CD4-positive, alpha-beta T cell (primary cell): Measurements from ENCODE around the gene MLLT1. TPM values are rescaled to one million over a fixed set of nuclear protein-coding genes. Genes with fewer than 3 reads are reported as not detected.

Experiments used
- ATAC-seq: fragments of 200-7000 bp; cut with Tn5 transposase; one replicate; pipeline ENCODE4 v1.10.0; 2022; ENCODE audit warnings: mild to moderate bottlenecking; ENCODE audit not compliant: poor library complexity
- CTCF ChIA-PET: fragments of 350-600 bp; sonication (Branson Sonifier 250); formaldehyde crosslinking; loops from one replicate; lab custom pipeline; 2021; ENCODE audit warnings: antibody characterized with exemption, inconsistent platforms; lab: Charles Lee
- POLR2A ChIA-PET: fragments of 350-600 bp; sonication (Branson Sonifier 250); formaldehyde crosslinking; loops from one replicate; lab custom pipeline; 2021; ENCODE audit warnings: antibody characterized with exemption, inconsistent platforms; lab: Charles Lee
- DNase-seq, 14 experiments: peaks; one replicate each; pipeline ENCODE4 v3.0.0-alpha.2; 2013 to 2020; ENCODE audit warnings: mixed read lengths in 2 of 14
- H3K27ac ChIP-seq, 2 donors: one replicate each; pipeline versions ENCODE4 v1.5.1 to v1.7.0; 2013; ENCODE audit warnings: low read length in 2 of 2, low read depth in 1 of 2, mild to moderate bottlenecking in 1 of 2
- H3K27me3 ChIP-seq, 2 experiments: 1 replicate in 1 of 2; 2 replicates in 1 of 2; pipeline versions ENCODE4 v1.6.1 to v1.7.0; 2013; ENCODE audit warnings: low read length in 2 of 2, control low read depth in 1 of 2, mild to moderate bottlenecking in 1 of 2, moderate library complexity in 1 of 2; ENCODE audit not compliant: insufficient read depth in 2 of 2, control insufficient read depth in 1 of 2
- H3K36me3 ChIP-seq: one replicate; pipeline ENCODE4 v1.6.1; 2013; ENCODE audit warnings: low read length, control low read depth; ENCODE audit not compliant: insufficient read depth
- H3K4me1 ChIP-seq: one replicate; pipeline ENCODE4 v1.6.1; 2013; ENCODE audit warnings: low read length, control low read depth; ENCODE audit not compliant: insufficient read depth
- H3K4me3 ChIP-seq: one replicate; pipeline ENCODE4 v1.5.1; 2013; ENCODE audit warnings: mild to moderate bottlenecking, low read length, moderate library complexity
- H3K9me3 ChIP-seq, 2 experiments: 1 replicate in 1 of 2; 2 replicates in 1 of 2; pipeline versions ENCODE4 v1.6.1 to v1.7.0; 2013; ENCODE audit warnings: low read length in 2 of 2, mild to moderate bottlenecking in 2 of 2, control low read depth in 1 of 2, moderate library complexity in 1 of 2; ENCODE audit not compliant: control insufficient read depth in 1 of 2, insufficient read depth in 1 of 2
- H3K27ac Mint-ChIP-seq: one replicate; pipeline ENCODE4 v1.8.0; 2020; ENCODE audit warnings: mixed read lengths
- H3K27me3 Mint-ChIP-seq: one replicate; pipeline ENCODE4 v1.8.0; 2021; ENCODE audit warnings: mixed read lengths
- H3K36me3 Mint-ChIP-seq: one replicate; pipeline ENCODE4 v1.8.0; 2021; ENCODE audit warnings: low read depth, mixed read lengths
- H3K4me1 Mint-ChIP-seq: one replicate; pipeline ENCODE4 v1.8.0; 2021; ENCODE audit warnings: low read depth, mixed read lengths
- H3K4me3 Mint-ChIP-seq: one replicate; pipeline ENCODE4 v1.8.0; 2020; ENCODE audit warnings: mild to moderate bottlenecking, mixed read lengths
- H3K9me3 Mint-ChIP-seq: one replicate; pipeline ENCODE4 v1.8.0; 2020; ENCODE audit warnings: mixed read lengths
- intact Hi-C, 2 experiments: fragments of 100-400 bp; cut with DNase I in 1 of 2; cut with micrococcal nuclease in 1 of 2; formaldehyde crosslinking; loops; one replicate each; pipeline versions ENCODE4 v1.15.1 to v1.9.0; 2023 to 2025; cut with DNase I, micrococcal nuclease
- total RNA-seq, 174 experiments: library from RNA in 2 of 174; stranded (reverse) in 2 of 174; gene quantifications; one replicate each; pipeline ENCODE4 v1.2.3 and lab custom pipeline; 2021 to 2026
- TF ChIP-seq, protein P1 (sequence below): fragments of 200-600 bp; IDR thresholded peaks from one replicate; pipeline ENCODE4 v1.8.0; 2022; ENCODE audit warnings: antibody characterized with exemption, mild to moderate bottlenecking

The MLLT1 gene
- total RNA-seq, 2 experiments from 2014 or later: 18.3 to 22.1 TPM

DNA sequence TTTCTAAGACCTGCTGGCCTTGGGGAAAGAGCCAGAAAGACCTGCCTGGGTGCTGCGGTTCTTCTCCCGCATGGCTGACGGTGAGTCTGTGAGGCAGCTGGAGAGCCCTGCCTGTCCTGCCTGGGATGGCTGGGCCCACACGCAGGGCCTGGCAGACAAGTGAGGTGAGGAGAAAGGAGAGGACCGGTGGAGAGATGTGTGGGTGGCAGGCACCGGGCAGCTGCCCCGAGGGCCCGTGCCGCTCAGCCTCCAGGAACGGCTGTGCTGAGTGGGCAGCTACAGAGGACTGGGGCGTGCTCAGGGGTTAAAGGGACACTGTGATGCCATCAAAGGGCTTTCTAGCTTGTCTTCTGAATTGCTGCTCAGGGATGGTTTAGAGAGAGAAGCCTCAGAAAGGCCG is 53.8 kb downstream of the MLLT1 start:
- H3K36me3 ChIP-seq: peaks cover 64% of the 10 kb centered on the region
- ATAC-seq (no peak), DNase-seq (no peak)
- Mint-ChIP-seq H3K4me1 (peaks cover 7% of the 10 kb centered on the region), H3K36me3 (peaks cover 29% of the 10 kb centered on the region), H3K27ac (no peak overlapping the region), H3K4me3 (no peak overlapping the region), H3K9me3 (no peaks in the 10 kb centered on the region), H3K27me3 (no peaks in the 10 kb centered on the region)
- ChIA-PET CTCF (no interaction called here), POLR2A (no interaction called here)
- intact Hi-C loops: no loop called here
- TF ChIP-seq, protein P1, sequence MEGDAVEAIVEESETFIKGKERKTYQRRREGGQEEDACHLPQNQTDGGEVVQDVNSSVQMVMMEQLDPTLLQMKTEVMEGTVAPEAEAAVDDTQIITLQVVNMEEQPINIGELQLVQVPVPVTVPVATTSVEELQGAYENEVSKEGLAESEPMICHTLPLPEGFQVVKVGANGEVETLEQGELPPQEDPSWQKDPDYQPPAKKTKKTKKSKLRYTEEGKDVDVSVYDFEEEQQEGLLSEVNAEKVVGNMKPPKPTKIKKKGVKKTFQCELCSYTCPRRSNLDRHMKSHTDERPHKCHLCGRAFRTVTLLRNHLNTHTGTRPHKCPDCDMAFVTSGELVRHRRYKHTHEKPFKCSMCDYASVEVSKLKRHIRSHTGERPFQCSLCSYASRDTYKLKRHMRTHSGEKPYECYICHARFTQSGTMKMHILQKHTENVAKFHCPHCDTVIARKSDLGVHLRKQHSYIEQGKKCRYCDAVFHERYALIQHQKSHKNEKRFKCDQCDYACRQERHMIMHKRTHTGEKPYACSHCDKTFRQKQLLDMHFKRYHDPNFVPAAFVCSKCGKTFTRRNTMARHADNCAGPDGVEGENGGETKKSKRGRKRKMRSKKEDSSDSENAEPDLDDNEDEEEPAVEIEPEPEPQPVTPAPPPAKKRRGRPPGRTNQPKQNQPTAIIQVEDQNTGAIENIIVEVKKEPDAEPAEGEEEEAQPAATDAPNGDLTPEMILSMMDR: no peak
- H3K9me3 ChIP-seq: no peaks in the 10 kb centered on the region
- H3K4me3 ChIP-seq: no peak overlapping the region
- no peak overlapping the region for H3K27ac ChIP-seq
- H3K4me1 ChIP-seq: no peaks in the 10 kb centered on the region
- H3K27me3 ChIP-seq: no peaks in the 10 kb centered on the region

DNA sequence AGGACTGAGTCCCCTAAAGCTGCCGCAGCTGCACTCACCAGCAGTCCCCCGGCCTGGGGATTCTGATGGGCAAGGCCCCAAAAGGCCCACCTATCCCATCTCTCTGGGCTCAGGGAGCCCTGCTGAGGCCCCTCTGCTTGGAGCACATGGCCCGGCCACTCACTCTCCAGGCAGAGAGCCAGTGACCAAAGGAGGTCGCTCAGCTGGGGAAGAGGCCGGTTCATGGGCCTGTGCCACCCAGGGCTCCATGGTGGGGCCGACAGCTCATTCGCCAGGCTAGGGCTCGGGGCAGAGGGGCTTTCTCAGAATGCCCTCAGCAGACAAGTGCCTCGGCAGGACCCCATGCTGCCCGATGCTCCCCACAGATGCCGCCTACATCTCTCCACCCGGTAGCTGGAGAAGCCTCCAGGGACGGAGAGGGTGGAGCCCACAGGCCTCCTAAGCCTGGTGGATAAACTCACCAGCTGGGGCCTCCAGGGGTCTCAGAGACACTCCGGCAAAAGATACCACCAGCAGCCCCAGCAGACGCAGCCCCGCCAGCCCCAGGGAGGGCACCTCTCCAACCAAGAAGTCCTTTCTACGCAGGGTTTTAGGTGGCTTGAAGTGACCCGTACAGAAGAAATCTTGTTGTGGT is 54.4 kb downstream of the MLLT1 start:
- Mint-ChIP-seq H3K36me3 (peaks cover 24% of the 10 kb centered on the region), H3K9me3 (no peaks in the 10 kb centered on the region)

DNA sequence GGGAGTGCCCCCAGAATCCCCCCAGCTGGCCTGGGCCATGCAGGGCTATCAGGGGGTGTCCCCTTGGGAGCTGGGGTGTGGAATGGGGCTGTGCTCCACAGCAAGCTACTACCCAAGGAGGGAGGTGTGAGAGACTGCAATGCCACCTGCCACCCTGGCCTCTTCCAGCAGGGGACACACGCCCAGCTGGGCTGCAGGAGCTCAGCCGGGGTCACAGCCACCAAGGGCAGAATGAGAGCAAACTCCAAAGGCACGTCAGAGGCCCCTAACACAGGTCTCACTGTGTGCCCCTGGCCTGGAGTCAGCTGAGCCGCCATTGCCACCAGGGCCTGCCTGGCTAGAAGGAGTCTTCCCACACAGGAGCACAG is 55.5 kb downstream of the MLLT1 start:
- H3K4me1 ChIP-seq: no peaks in the 10 kb centered on the region
- DNase-seq: no peak
- H3K4me3 Mint-ChIP-seq: no peak overlapping the region
- peaks cover 60% of the 10 kb centered on the region for H3K36me3 ChIP-seq
- no peak for ATAC-seq
- intact Hi-C loops: no loop called here
- POLR2A ChIA-PET: no interaction called here
- no peak overlapping the region for H3K27ac ChIP-seq
- peaks cover 18% of the 10 kb centered on the region for H3K36me3 Mint-ChIP-seq
- H3K27me3 Mint-ChIP-seq: no peaks in the 10 kb centered on the region
- H3K27me3 ChIP-seq: no peaks in the 10 kb centered on the region
- H3K27ac Mint-ChIP-seq: no peak overlapping the region
- CTCF ChIA-PET: no interaction called here
- H3K9me3 Mint-ChIP-seq: no peaks in the 10 kb centered on the region
- no peak overlapping the region for H3K4me3 ChIP-seq
- peaks cover 1% of the 10 kb centered on the region for H3K4me1 Mint-ChIP-seq
- H3K9me3 ChIP-seq: no peaks in the 10 kb centered on the region
- TF ChIP-seq, protein P1: no peak

More for the DNA sequence above, 54.4 kb downstream of the MLLT1 start:
- Histone ChIP-seq H3K4me3 (no peak overlapping the region), H3K4me1 (no peaks in the 10 kb centered on the region), H3K36me3 (peaks cover 59% of the 10 kb centered on the region), H3K27me3 (no peaks in the 10 kb centered on the region), H3K27ac (no peak overlapping the region), H3K9me3 (no peaks in the 10 kb centered on the region)
- TF ChIP-seq, protein P1: no peak
- ChIA-PET POLR2A (no interaction called here), CTCF (no interaction called here)
- Mint-ChIP-seq H3K27me3 (no peaks in the 10 kb centered on the region), H3K4me3 (no peak overlapping the region), H3K27ac (no peak overlapping the region), H3K4me1 (peaks cover 7% of the 10 kb centered on the region)
- intact Hi-C loops: no loop called here
- DNase-seq (no peak), ATAC-seq (no peak)
